Transverse colon (tissue), 4 donors: Measurements from ENCODE around the gene NHLRC1. TPM values are rescaled to one million over a fixed set of nuclear protein-coding genes. Genes with fewer than 3 reads are reported as not detected.

Experiments used
- DNase-seq: peaks from one replicate; pipeline ENCODE4 v3.0.0-alpha.2; 2019
- H3K27ac ChIP-seq, 4 donors: fragments of 200-600 bp; sonication (generic); 2 replicates each; pipeline ENCODE4 v1.5.1; 2016 to 2018; ENCODE audit warnings: inconsistent platforms in 4 of 4
- H3K27me3 ChIP-seq: fragments of 200-600 bp; sonication (generic); 2 replicates; pipeline ENCODE4 v1.5.1; 2017; ENCODE audit warnings: inconsistent platforms
- H3K36me3 ChIP-seq, 4 donors: fragments of 200-600 bp; sonication (generic); 2 replicates each; pipeline ENCODE4 v1.5.1; 2017 to 2019; ENCODE audit warnings: inconsistent platforms in 4 of 4
- H3K4me1 ChIP-seq, 4 donors: fragments of 200-600 bp; sonication (generic); 2 replicates each; pipeline ENCODE4 v1.5.1; 2017 to 2020; ENCODE audit warnings: inconsistent platforms in 4 of 4
- H3K4me3 ChIP-seq, 4 donors: fragments of 200-600 bp; sonication (generic); 1 replicate in 1 of 4; 2 replicates in 3 of 4; pipeline versions ENCODE4 v1.5.1 to v1.6.1; 2017 to 2019; ENCODE audit warnings: inconsistent platforms in 4 of 4
- H3K9me3 ChIP-seq, 2 donors: fragments of 200-600 bp; sonication (generic); 2 replicates each; pipeline ENCODE4 v1.5.1; 2017 to 2019; ENCODE audit warnings: inconsistent platforms in 2 of 2
- EP300 ChIP-seq: sonication (generic); formaldehyde crosslinking; IDR thresholded peaks from one replicate; pipeline ENCODE4 v1.6.1; 2017; ENCODE audit warnings: antibody characterized with exemption, low read depth
- POLR2A ChIP-seq: fragments of 450-650 bp; IDR thresholded peaks from one replicate; pipeline ENCODE4 v1.6.1; 2016; ENCODE audit warnings: antibody characterized with exemption, mild to moderate bottlenecking, moderate library complexity
- POLR2AphosphoS5 ChIP-seq, 3 donors: sonication (generic); formaldehyde crosslinking; IDR thresholded peaks; one replicate each; pipeline ENCODE4 v1.6.1; 2016; ENCODE audit warnings: antibody characterized with exemption in 3 of 3
- WGBS, 2 donors: methylation state at CpG; one replicate each; pipeline ENCODE4 v1.1.5; 2018; ENCODE audit warnings: low coverage in 1 of 2; 5-methylcytosine and 5-hydroxymethylcytosine counted together
- in situ Hi-C, 4 donors: fragments of 200-750 bp; cut with MboI; loops; one replicate each; pipeline versions ENCODE4 v1.15.0 to v1.15.1; 2017; ENCODE audit warnings: low sequenced_read_pairs in 3 of 4, low pct_ligation_motif_present in 1 of 4, low pct_unique_long_range_greater_than_20kb in 1 of 4
- intact Hi-C: fragments of 100-400 bp; cut with DNase I; formaldehyde crosslinking; loops from one replicate; pipeline ENCODE4 v1.15.1; 2023; ENCODE audit warnings: low total_unique reads
- total RNA-seq, 4 donors: library from RNA; depleted of rRNA; stranded (reverse); fragments of >200 nt; gene quantifications; one replicate each; pipeline ENCODE4 v1.1.0, GENCODE V29; 2016
- TF ChIP-seq, protein P1 (sequence below), 5 experiments: fragments of 200-600 bp in 3 of 5; fragments of 450-650 bp in 2 of 5; sonication (generic) in 3 of 5; IDR thresholded peaks; 1 replicate in 2 of 5; 2 replicates in 3 of 5; pipeline ENCODE4 v1.5.1; 2016 to 2017; ENCODE audit warnings: antibody characterized with exemption in 5 of 5, inconsistent platforms in 3 of 5, mild to moderate bottlenecking in 2 of 5, moderate library complexity in 1 of 5

The NHLRC1 gene
- total RNA-seq, 4 donors from 2014 or later, result 1.1 to 2.1 TPM; not detected in 2

DNA sequence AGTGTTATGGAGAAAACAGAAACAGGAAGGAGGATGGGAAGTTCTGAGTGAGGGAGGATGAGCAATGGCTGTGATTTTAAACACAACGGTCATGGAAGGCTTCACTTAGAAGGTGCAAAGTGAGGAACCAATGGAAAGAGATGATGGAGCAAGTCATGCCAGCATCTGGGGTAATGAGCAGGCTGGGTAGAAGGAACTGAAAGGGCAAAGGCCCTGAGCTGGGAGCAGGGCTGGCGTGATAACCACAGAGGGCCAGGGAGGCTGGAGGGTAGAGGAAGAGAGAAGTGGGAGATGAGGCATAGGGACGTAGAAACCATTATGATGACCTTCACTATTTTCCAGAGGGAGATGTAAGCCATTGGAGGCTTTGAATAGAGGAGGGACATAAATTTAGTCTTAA lies 43.6 kb downstream of the NHLRC1 start:
- no peak overlapping the region for H3K27ac ChIP-seq
- H3K27me3 ChIP-seq, result no peaks in the 10 kb centered on the region
- H3K4me1 ChIP-seq, result no peaks in the 10 kb centered on the region
- TF ChIP-seq, protein P1, sequence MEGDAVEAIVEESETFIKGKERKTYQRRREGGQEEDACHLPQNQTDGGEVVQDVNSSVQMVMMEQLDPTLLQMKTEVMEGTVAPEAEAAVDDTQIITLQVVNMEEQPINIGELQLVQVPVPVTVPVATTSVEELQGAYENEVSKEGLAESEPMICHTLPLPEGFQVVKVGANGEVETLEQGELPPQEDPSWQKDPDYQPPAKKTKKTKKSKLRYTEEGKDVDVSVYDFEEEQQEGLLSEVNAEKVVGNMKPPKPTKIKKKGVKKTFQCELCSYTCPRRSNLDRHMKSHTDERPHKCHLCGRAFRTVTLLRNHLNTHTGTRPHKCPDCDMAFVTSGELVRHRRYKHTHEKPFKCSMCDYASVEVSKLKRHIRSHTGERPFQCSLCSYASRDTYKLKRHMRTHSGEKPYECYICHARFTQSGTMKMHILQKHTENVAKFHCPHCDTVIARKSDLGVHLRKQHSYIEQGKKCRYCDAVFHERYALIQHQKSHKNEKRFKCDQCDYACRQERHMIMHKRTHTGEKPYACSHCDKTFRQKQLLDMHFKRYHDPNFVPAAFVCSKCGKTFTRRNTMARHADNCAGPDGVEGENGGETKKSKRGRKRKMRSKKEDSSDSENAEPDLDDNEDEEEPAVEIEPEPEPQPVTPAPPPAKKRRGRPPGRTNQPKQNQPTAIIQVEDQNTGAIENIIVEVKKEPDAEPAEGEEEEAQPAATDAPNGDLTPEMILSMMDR (IDR thresholded peaks at IDR 0.05), result no peak
- no peak for TF ChIP-seq POLR2AphosphoS5 (IDR thresholded peaks at IDR 0.05)
- no peak for TF ChIP-seq EP300
- TF ChIP-seq POLR2A, result no peak
- no peaks in the 10 kb centered on the region for H3K36me3 ChIP-seq
- H3K9me3 ChIP-seq, result no peaks in the 10 kb centered on the region
- no peak overlapping the region for H3K4me3 ChIP-seq
- intact Hi-C loops, result no loop called here
- 76 to 79% methylated on average over 3 of the region's 3 CpGs for WGBS, 2 donors
- DNase-seq, result no peak
- in situ Hi-C loops, result no loop called here

DNA sequence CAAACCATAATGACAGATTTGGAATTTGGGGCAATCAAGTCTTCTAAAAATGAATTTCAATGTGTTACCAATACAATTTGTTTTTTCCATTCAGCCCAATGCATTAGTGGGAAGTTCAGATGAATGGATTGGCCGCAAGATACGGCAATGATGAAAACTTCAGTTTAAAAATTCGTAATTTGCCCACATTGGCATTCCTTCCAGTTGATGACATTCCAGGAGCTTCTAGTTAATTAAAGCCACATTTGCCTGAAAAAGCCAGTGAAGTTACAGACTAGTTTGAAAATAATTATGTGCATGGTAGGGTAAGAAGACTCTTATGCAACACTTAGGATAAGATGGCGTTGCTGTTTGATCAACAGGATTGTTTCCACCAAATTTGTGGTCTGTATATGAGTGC lies 46.2 kb downstream of the NHLRC1 start:
- TF ChIP-seq POLR2A, result no peak
- no peak for TF ChIP-seq POLR2AphosphoS5 (IDR thresholded peaks at IDR 0.05)
- TF ChIP-seq EP300, result no peak
- TF ChIP-seq, protein P1 (IDR thresholded peaks at IDR 0.05), result no peak
- Histone ChIP-seq H3K27me3 (no peaks in the 10 kb centered on the region), H3K4me1 (no peaks in the 10 kb centered on the region), H3K9me3 (no peaks in the 10 kb centered on the region), H3K27ac (no peak overlapping the region), H3K4me3 (no peak overlapping the region), H3K36me3 (no peaks in the 10 kb centered on the region)
- no peak for DNase-seq
- 88 to 100% methylated on average over 4 of the region's 4 CpGs for WGBS, 2 donors
- in situ Hi-C loops (no loop called here), intact Hi-C loops (no loop called here)

DNA sequence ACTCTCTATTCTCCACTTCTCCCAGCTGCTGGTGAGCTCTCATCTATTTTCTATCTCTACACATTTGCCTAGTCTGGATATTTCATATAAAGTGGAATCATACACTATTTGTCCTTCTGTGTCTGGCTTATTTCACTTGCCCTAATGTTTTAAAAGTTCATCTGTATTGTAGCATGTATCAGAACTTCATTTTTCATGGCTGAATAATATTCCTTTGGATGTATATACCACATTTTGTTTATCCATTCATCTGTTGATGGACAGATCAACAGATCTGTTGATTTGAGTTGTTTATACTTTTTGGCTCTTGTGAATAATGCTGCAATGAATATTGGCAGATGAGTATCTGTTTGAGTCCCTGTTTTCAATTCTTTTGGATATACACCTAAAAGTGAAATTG lies 49.6 kb downstream of the NHLRC1 start:
- Histone ChIP-seq H3K9me3 (no peaks in the 10 kb centered on the region), H3K27me3 (no peaks in the 10 kb centered on the region), H3K4me1 (no peaks in the 10 kb centered on the region), H3K4me3 (no peak overlapping the region), H3K27ac (no peak overlapping the region), H3K36me3 (no peaks in the 10 kb centered on the region)
- in situ Hi-C loops (no loop called here), intact Hi-C loops (no loop called here)
- TF ChIP-seq, protein P1 (IDR thresholded peaks at IDR 0.05), result no peak
- TF ChIP-seq POLR2A, result no peak
- no peak for TF ChIP-seq POLR2AphosphoS5 (IDR thresholded peaks at IDR 0.05)
- no peak for TF ChIP-seq EP300
- no peak for DNase-seq

DNA sequence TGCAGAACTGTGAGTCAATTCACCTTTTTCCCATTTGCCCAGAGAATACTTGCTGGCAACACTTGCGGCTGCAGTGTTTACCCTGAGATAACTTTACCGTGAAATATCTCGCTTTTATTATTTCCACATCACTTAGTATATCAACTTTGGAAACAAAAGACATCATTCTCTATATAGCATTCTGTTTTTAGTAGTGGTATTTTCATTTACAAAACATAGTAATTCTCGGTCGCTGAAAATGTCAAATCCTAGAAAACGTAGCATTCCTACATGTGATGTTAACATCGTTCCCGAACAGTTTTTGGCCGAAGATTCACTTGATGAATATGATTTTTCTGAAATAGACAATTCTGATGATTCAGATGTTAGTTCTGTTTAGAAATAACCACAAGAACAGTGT lies 52.0 kb downstream of the NHLRC1 start:
- H3K4me3 ChIP-seq, result no peak overlapping the region
- intact Hi-C loops, result no loop called here
- WGBS, 2 donors, result 81 to 88% methylated on average over 9 of the region's 9 CpGs
- no peak for DNase-seq
- in situ Hi-C loops, result no loop called here
- H3K4me1 ChIP-seq, result no peaks in the 10 kb centered on the region
- no peak overlapping the region for H3K27ac ChIP-seq
- H3K27me3 ChIP-seq, result no peaks in the 10 kb centered on the region
- no peaks in the 10 kb centered on the region for H3K36me3 ChIP-seq
- no peak for TF ChIP-seq POLR2A
- TF ChIP-seq, protein P1 (IDR thresholded peaks at IDR 0.05), result no peak
- TF ChIP-seq EP300, result no peak
- no peak for TF ChIP-seq POLR2AphosphoS5 (IDR thresholded peaks at IDR 0.05)
- H3K9me3 ChIP-seq, result no peaks in the 10 kb centered on the region

Other genes with a start within 250 kb of the NHLRC1 start
- 10 to 100 TPM; 36.3 to 47.5 (median 38.1) TPM for gene KIF13A, start 135.0 kb downstream of the NHLRC1 start, total RNA-seq
- 10 to 100 TPM; 15.1 to 53.5 (median 32.8) TPM for gene TPMT, start 32.4 kb upstream of the NHLRC1 start, total RNA-seq
- 10 to 100 TPM; 18.9 to 70.7 (median 40.0) TPM for gene KDM1B, start 32.7 kb upstream of the NHLRC1 start, total RNA-seq
- gene DEK, start 141.9 kb upstream of the NHLRC1 start, total RNA-seq, result 100 to 1,000 TPM in 3 of 4 donors, 10 to 100 TPM in 1; 96.9 to 175 (median 111) TPM